HG03575 (cell line): ENCODE data around the gene BEGAIN.

ENCODE experiments used
- ATAC-seq: cut with Tn5 transposase; IDR thresholded peaks from one replicate; pipeline ENCODE4 v1.9.1; 2021; ENCODE audit not compliant: unreplicated experiment, insufficient number of reproducible peaks, low FRiP score; ENCODE audit errors: extremely low read depth

BEGAIN gene

GRCh38 chr14:100585448-100586152 is 1.6 kb downstream of the BEGAIN start:
- no peak for ATAC-seq

DNA sequence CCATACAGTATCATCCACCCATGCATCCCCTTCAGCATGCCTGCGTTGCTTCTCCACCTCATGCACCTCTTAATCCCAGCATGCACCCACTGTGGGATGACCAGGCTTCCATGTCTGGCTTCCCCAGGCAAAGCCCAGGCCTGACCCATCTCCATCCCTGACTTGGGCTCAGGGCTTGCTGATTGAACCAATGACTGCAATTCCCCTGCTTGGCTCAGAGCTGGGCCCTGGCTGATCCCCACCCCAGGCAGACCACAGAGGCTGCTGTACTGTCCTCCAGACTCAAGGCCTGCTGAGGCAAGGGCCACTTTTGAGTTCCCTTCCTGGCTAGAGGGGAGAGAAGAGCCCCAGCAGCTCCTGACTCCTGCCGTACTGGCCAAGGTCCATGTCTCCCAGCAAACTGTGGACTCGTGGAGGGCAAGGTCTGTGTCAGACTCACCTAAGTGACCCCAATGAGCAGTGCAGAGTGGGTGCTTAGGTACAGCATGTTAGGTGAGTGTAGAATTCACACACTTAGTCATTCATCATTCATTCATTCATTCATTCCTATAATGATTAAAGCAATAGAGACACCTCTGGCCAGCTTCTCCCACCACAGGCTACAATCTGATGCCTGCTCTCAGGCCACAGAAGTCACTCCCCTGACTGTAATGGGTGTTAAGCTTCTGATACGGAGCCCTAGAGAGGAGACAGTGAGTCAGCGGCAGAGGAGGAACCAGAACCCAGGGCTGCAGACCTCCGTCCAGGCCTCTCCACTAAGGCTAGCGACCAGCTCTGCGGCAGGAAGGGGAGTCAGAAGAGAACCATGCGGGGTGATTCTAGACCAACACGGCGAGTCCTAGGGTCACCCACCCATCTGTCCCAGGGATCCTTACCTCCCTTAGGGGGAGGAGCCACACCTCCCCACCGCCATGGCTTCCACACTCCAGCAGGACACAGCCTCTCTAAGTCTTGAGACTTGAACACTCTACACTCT is 2.9 kb downstream of the BEGAIN start:
- ATAC-seq: no peak

DNA sequence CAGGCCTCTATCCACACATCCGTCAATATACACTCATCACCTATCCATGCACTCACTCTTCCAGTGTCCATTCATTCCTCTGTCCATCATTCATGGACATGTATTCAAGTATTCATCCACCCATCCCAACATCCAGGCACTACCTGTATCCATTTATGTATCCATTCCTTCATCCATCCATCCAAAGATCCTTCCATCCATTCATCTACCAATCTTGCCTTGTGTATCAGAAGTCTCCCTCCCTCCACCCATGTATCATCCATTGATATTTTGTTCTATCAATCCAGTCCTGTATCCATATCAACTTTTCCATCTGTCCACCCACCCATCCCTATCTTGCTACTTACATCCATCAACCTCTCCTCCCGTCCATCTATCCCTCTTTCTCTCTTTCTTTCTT is 4.0 kb downstream of the BEGAIN start:
- no peak for ATAC-seq

- ATAC-seq: no peak
Measured at GRCh38 chr14:100582496-100583165, 4.6 kb downstream of the BEGAIN start.

GRCh38 chr14:100581228-100582145 is 5.7 kb downstream of the BEGAIN start:
- no peak for ATAC-seq

DNA sequence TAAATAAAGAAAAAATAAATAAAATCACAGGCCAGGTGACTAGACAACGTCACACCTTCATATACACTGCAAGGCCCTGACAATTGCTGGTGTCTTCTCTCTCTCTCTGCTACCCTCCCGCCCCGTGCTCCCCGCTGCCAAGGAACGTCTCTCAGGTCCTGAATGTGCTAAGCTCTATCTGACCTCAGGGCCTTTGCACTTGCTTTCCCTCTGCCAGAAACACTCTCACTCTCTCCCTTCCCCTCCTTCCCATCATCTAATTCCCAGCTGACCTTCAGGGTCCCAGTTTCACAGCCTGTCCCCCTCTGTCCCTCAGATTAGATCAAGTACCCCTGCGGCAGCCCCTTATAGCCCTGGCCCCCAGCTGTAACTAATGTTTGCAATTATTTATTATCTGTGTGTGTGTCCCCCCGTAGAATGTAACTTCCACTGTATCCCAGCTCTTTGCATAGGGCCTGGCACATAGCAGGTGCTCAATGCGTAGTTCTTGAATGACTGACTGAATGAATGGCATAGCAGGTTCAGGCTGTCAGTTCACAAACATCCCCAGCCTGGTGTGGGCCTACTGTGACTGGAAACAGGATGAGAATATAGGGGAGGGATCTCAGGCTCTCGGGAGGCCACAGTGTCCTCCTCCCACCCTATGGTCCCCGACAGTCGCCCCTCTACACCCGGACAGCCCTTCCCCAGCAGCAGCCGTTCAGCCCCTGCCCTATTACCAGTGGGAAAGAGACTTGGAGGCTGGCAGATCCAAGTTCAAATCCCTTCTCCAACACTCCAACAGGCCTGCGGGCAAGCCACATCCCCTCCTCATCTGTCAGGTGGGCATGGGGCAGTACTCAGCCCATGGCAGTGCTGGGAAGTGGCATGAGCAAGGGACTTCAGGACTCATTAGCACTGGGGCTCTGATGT is 6.6 kb downstream of the BEGAIN start:
- ATAC-seq: no peak

GRCh38 chr14:100578552-100578951 is 8.7 kb downstream of the BEGAIN start:
- no peak for ATAC-seq

- no peak for ATAC-seq
Measured at GRCh38 chr14:100577986-100578431, 9.2 kb downstream of the BEGAIN start.

DNA sequence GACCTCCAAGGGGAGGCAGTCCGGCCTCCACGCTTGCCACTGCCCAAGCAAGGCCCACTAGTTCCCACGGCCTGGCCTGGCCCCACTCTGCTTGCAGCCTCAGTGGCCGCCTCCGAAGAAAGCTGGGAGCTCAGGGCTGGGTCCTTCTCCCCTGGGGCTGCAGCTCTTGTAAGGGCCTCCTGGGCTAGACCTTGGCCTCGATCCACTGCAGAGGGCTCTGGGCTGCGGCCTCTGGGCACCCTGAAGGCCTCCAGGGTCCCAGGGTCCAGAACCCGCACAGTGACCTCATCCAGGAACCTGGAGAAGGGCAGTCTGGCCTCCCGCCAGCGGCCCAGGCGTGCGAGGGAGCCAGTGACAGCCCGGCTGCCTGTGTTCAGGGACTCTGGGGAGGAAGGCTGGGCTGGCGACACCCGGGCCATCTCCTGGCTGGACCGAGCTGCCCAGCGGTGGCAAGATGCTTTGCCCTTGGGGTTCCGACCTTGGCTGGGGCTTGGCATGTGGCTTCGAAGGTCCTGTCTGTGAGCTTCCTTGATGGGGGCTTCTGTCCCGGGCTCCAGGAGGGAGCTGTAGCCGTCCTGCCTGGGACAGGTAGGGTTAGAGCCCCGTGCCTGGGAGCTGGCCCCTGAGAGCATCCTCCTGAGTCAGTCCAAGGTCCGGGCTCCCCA is 9.8 kb downstream of the BEGAIN start:
- no peak for ATAC-seq

GRCh38 chr14:100576091-100577085 is 10.8 kb downstream of the BEGAIN start:
- ATAC-seq: no peak

DNA sequence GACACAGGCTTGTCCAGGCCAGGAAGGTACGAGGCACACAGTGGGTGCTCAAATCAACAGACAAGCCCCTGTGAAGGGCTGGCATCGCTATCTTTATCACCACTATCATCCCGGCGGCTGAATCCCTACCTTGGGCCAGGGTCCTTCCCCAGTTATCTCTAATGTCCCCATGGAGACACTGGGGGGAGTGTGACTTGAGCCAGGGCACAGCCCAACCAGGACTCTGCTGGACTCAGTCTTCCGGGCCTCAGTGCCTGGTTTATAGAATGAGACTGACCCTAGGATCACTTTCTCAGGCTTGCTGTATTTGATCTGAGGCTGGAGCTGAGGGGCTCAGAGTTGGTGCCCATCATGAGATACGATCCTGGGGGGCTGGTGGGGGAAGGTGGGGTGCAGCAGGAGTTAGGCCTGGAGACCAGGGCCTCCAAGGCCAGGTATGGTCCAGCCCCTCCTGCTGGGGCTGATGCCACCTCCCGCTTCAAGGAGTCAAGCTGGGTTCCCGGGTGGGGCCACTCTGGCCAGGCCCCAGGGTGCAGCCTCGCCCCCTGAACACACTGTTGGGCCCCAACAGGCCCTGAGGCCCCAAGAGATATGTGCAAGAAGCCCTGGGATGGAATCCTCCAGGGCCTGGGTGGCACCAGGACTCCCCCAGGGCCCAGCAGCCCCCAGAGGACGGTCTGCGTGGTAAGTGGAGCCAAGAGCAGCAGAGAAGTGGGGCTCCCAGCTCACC is 11.8 kb downstream of the BEGAIN start:
- ATAC-seq: no peak

GRCh38 chr14:100574642-100575031 is 12.6 kb downstream of the BEGAIN start:
- ATAC-seq: no peak

DNA sequence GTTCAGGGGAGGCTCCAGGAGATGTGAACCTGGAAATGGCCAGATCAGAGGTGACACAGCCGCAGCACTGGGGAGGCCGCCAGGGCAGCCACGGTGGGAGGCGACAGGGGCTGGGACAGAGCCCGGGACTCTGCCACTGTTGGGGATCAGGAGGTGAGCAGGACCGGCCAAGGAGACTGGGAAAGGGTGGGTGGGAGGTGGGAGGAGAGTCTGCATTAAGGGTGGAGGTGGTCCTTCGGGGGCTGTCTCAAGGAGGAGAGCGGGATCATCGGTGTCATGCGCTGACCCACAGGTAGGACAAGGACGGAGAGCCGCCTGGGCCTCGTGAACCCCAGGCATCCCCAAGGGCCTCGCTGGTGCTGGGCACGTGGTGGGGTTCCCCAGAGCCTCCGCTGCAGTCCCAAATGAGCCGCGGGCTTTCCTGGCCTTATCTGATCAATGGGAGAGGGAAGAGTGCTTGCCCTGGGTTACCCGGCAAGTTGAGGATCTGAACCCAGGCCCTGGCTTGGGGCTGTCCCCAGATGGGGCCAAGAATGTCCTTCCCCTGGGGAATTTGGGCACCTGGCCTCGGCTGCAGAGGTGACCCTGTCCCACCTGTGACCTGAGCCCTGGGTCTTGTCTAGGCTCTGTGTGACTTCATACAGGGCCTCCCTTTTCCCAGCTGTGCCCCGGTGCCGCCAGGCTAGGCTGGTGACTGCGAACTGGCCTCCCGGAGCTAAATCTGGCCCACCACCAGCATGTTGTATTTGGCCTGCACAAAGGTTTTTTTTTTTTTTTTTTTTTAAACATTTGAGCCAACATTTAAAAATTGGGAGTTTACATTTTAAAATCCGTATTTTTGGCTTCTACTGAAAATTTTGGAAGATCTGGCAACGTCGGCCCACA is 13.2 kb downstream of the BEGAIN start:
- ATAC-seq: no peak

GRCh38 chr14:100573002-100573756 is 14.0 kb downstream of the BEGAIN start:
- no peak for ATAC-seq
